HCT116 (cell line): Measurements from ENCODE around the gene BIVM. TPM values are rescaled to one million over a fixed set of nuclear protein-coding genes. Genes with fewer than 3 reads are reported as not detected.

Experiments
- ATAC-seq: fragments of 200-7000 bp; cut with Tn5 transposase; 2 replicates; pipeline ENCODE4 v1.9.1; 2020; ENCODE audit warnings: mild to moderate bottlenecking, moderate library complexity
- BruUV-seq: library from RNA; stranded (reverse); fragments of 400-500 nt; replicated peaks from 2 replicates; lab custom pipeline; 2021; lab: Mats Ljungman, UMichigan
- CTCF ChIA-PET: fragments of 300-600 bp; sonication (Branson Sonifier 250); formaldehyde crosslinking; loops from one replicate; lab custom pipeline; 2021; ENCODE audit warnings: antibody characterized with exemption; lab: Charles Lee
- POLR2A ChIA-PET: fragments of 300-600, 350-600 bp; sonication (Branson Sonifier 250); formaldehyde crosslinking; loops from one replicate; lab custom pipeline; 2021; ENCODE audit warnings: antibody characterized with exemption; lab: Charles Lee
- RAD21 ChIA-PET, 2 experiments: fragments of 300-600 bp; sonication (Branson Sonifier 250); formaldehyde crosslinking; loops; one replicate each; lab custom pipeline; 2023; ENCODE audit warnings: low total read pairs in 2 of 2; ENCODE audit not compliant: uncharacterized antibody in 2 of 2, unreplicated experiment in 2 of 2, low non-redundant PET in 1 of 2; lab: Charles Lee
- DNase-seq: peaks from one replicate; pipeline ENCODE4 v3.0.0-alpha.2; 2010; ENCODE audit warnings: low read depth, low spot score
- H2AFZ ChIP-seq: fragments of 200-600 bp; shearing (Covaris generic), sonication (generic); 2 replicates; pipeline ENCODE4 v1.6.1; 2017; ENCODE audit warnings: low read depth, mixed run types, mixed read lengths, antibody characterized with exemption, low read length; ENCODE audit not compliant: poor library complexity, severe bottlenecking
- H3K27ac ChIP-seq: 2 replicates; pipeline ENCODE4 v1.5.1; 2012; ENCODE audit warnings: low read depth, low read length
- H3K27me3 ChIP-seq: fragments of 200-600 bp; sonication (generic); 2 replicates; pipeline ENCODE4 v1.6.1; 2016; ENCODE audit warnings: mixed run types, low read length, mixed read lengths; ENCODE audit not compliant: insufficient read depth
- H3K36me3 ChIP-seq, 2 experiments: fragments of 200-500 bp in 1 of 2; fragments of 200-600 bp in 1 of 2; sonication (Bioruptor generic) in 1 of 2; sonication (generic) in 1 of 2; 2 replicates each; pipeline versions ENCODE4 v1.5.1 to v1.6.1; 2014 to 2016; ENCODE audit warnings: low read length in 2 of 2, inconsistent platforms in 1 of 2, mixed read lengths in 1 of 2, mixed run types in 1 of 2; ENCODE audit not compliant: insufficient read depth in 2 of 2, control insufficient read depth in 1 of 2
- H3K4me1 ChIP-seq, 2 experiments: fragments of 200-600 bp in 1 of 2; sonication (generic) in 1 of 2; 2 replicates each; pipeline versions ENCODE4 v1.5.1 to v1.6.1; 2012 to 2017; ENCODE audit warnings: low read length in 2 of 2, inconsistent platforms in 1 of 2, mild to moderate bottlenecking in 1 of 2, mixed read lengths in 1 of 2, mixed run types in 1 of 2, moderate library complexity in 1 of 2; ENCODE audit not compliant: insufficient read depth in 2 of 2, control insufficient read depth in 1 of 2
- H3K4me2 ChIP-seq: fragments of 200-600 bp; sonication (generic); 2 replicates; pipeline ENCODE4 v1.6.1; 2017; ENCODE audit warnings: mixed run types, low read length, mixed read lengths
- H3K4me3 ChIP-seq, 2 experiments: fragments of 200-600 bp in 1 of 2; sonication (generic) in 1 of 2; replicated peaks in 1 of 2; 2 replicates each; pipeline ENCODE4 v1.5.1; 2011 to 2016; ENCODE audit warnings: low read length in 2 of 2, control low read depth in 1 of 2, low read depth in 1 of 2, mild to moderate bottlenecking in 1 of 2, mixed read lengths in 1 of 2, mixed run types in 1 of 2
- H3K79me2 ChIP-seq: fragments of 200-600 bp; sonication (generic); 2 replicates; pipeline ENCODE4 v1.6.1; 2017; ENCODE audit warnings: mild to moderate bottlenecking, mixed run types, low read length, moderate library complexity, mixed read lengths; ENCODE audit not compliant: insufficient read depth
- H3K9ac ChIP-seq: fragments of 200-600 bp; sonication (generic); 2 replicates; pipeline ENCODE4 v1.6.1; 2016; ENCODE audit warnings: low read length, mixed read lengths
- H3K9me2 ChIP-seq: fragments of 200-600 bp; sonication (generic), shearing (Covaris generic); 2 replicates; pipeline ENCODE4 v1.6.1; 2017; ENCODE audit warnings: mixed run types, mild to moderate bottlenecking, moderate library complexity; ENCODE audit not compliant: insufficient read depth
- H3K9me3 ChIP-seq, 2 experiments: fragments of 200-500 bp in 1 of 2; fragments of 200-600 bp in 1 of 2; sonication (Bioruptor generic) in 1 of 2; sonication (generic) in 1 of 2; 2 replicates each; pipeline ENCODE4 v1.6.1; 2014 to 2017; ENCODE audit warnings: low read length in 2 of 2, mixed read lengths in 2 of 2, inconsistent platforms in 1 of 2, low read depth in 1 of 2, mild to moderate bottlenecking in 1 of 2, mixed run types in 1 of 2, moderate library complexity in 1 of 2; ENCODE audit not compliant: control insufficient read depth in 1 of 2, insufficient read depth in 1 of 2
- H4K20me1 ChIP-seq: fragments of 200-600 bp; sonication (generic), shearing (Covaris generic); 2 replicates; pipeline ENCODE4 v1.6.1; 2017; ENCODE audit warnings: mixed run types, mild to moderate bottlenecking, moderate library complexity; ENCODE audit not compliant: insufficient read depth
- CBX3 ChIP-seq: IDR thresholded peaks from 2 replicates; pipeline ENCODE4 v1.6.1; 2012; ENCODE audit warnings: low read depth
- CEBPB ChIP-seq: IDR thresholded peaks from 2 replicates; pipeline ENCODE4 v1.6.1; 2012; ENCODE audit warnings: low read depth
- EGR1 ChIP-seq: IDR thresholded peaks from 2 replicates; pipeline ENCODE4 v1.6.1; 2012; ENCODE audit warnings: low read depth
- EZH2 ChIP-seq: fragments of 200-600 bp; sonication (generic); IDR thresholded peaks from 2 replicates; pipeline ENCODE4 v1.6.1; 2017; ENCODE audit warnings: antibody characterized with exemption, mixed run types
- EZH2phosphoT487 ChIP-seq: fragments of 200-600 bp; IDR thresholded peaks from 2 replicates; pipeline ENCODE4 v1.6.1; 2018; ENCODE audit warnings: antibody characterized with exemption, borderline replicate concordance
- JUND ChIP-seq: IDR thresholded peaks from 2 replicates; pipeline ENCODE4 v1.6.1; 2012
- POLR2A ChIP-seq: IDR thresholded peaks from 2 replicates; pipeline ENCODE4 v1.7.0; 2011; ENCODE audit warnings: borderline replicate concordance; ENCODE audit not compliant: insufficient read depth, insufficient read length; ENCODE audit errors: extremely low read depth
- RAD21 ChIP-seq: IDR thresholded peaks from 2 replicates; pipeline ENCODE4 v1.6.1; 2012; ENCODE audit warnings: low read depth, mild to moderate bottlenecking
- SP1 ChIP-seq: IDR thresholded peaks from 2 replicates; pipeline ENCODE4 v1.6.1; 2012; ENCODE audit warnings: low read depth
- SRF ChIP-seq: IDR thresholded peaks from 2 replicates; pipeline ENCODE4 v1.6.1; 2012; ENCODE audit warnings: low read depth
- TCF7L2 ChIP-seq: IDR thresholded peaks from 2 replicates; pipeline ENCODE4 v1.7.0; 2011; ENCODE audit warnings: borderline replicate concordance, inconsistent platforms; ENCODE audit not compliant: insufficient read depth, insufficient read length; ENCODE audit errors: extremely low read depth
- YY1 ChIP-seq: IDR thresholded peaks from 2 replicates; pipeline ENCODE4 v1.6.1; 2011; ENCODE audit warnings: low read length, low read depth, moderate library complexity, mild to moderate bottlenecking; ENCODE audit not compliant: insufficient replicate concordance; ENCODE audit errors: extremely low read depth
- ZFX ChIP-seq: fragments of 450-650 bp; IDR thresholded peaks from 2 replicates; pipeline ENCODE4 v1.6.1; 2017
- ZNF274 ChIP-seq: fragments of 200-500 bp; sonication (Bioruptor generic); IDR thresholded peaks from 2 replicates; pipeline ENCODE4 v1.6.1; 2014; ENCODE audit warnings: mild to moderate bottlenecking, low read depth, low read length, inconsistent platforms
- intact Hi-C: fragments of 100-400 bp; cut with micrococcal nuclease; formaldehyde crosslinking; loops from 2 replicates; pipeline ENCODE4 v1.10.0; 2022
- total RNA-seq: library from RNA; stranded (reverse); gene quantifications from one replicate; pipeline ENCODE4 v1.2.1, GENCODE V29; 2021; ENCODE audit not compliant: unreplicated experiment
- TF ChIP-seq, protein P1 (sequence below): IDR thresholded peaks from 2 replicates; pipeline ENCODE4 v1.6.1; 2012
- TF ChIP-seq, protein P2 (sequence below): IDR thresholded peaks from 2 replicates; pipeline ENCODE4 v1.6.1; 2012; ENCODE audit warnings: low read depth

The BIVM gene
- total RNA-seq, 1 experiment from 2014 or later, result 11.3 TPM

DNA sequence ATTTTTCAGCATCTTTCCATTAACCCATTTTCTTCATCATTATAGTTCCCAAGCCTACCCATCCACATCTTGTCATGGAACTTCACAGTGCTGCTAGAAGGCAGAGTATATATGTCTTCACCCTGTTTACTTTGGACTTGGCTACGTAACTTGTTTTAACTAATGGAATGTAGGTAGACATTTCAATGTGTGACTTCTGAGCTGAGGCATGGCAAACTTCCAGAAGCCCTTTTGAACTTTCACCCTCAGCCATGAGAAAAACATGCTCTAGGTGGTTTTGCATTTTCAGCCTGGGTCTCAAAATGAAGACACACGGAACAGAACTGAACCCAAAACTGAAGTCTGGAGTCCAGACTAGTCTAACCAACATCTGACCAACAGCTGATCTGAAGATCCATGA is 28.5 kb upstream of the BIVM start:
- Histone ChIP-seq H3K36me3 (peaks cover 3 to 6% of the 10 kb centered on the region in 2 experiments; a peak in 1 of 4 replicates), H4K20me1 (no peaks in the 10 kb centered on the region), H3K9me2 (no peaks in the 10 kb centered on the region), H3K79me2 (peaks cover 24% of the 10 kb centered on the region), H3K27me3 (no peaks in the 10 kb centered on the region), H3K4me1 (peaks cover 0 to 25% of the 10 kb centered on the region in 2 experiments; a peak in 2 of 4 replicates), H3K27ac (no peak overlapping the region), H3K4me3 (no peak overlapping the region), H2AFZ (no peak overlapping the region), H3K9me3 (no peaks in the 10 kb centered on the region), H3K4me2 (no peak overlapping the region), H3K9ac (no peak overlapping the region)
- ChIA-PET POLR2A (no interaction called here), RAD21 (no interaction called here), CTCF (interaction anchor here (2.4 kb wide), 1 partner anchor 46 kb away, joined by 7 read pairs; no protein-coding TSS in a partner anchor)
- ATAC-seq, result no peak
- intact Hi-C loops, result no loop called here
- no peak for DNase-seq
- BruUV-seq, result no TSS peak
- TF ChIP-seq RAD21 (no peak), CBX3 (no peak), ZNF274 (no peak), EGR1 (no peak), JUND (no peak), SP1 (no peak), YY1 (no peak), CEBPB (no peak), EZH2phosphoT487 (no peak), EZH2 (no peak), SRF (no peak), ZFX (no peak), POLR2A (no peak), TCF7L2 (no peak)
- TF ChIP-seq, protein P1, sequence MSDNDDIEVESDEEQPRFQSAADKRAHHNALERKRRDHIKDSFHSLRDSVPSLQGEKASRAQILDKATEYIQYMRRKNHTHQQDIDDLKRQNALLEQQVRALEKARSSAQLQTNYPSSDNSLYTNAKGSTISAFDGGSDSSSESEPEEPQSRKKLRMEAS, result no peak
- TF ChIP-seq, protein P2, sequence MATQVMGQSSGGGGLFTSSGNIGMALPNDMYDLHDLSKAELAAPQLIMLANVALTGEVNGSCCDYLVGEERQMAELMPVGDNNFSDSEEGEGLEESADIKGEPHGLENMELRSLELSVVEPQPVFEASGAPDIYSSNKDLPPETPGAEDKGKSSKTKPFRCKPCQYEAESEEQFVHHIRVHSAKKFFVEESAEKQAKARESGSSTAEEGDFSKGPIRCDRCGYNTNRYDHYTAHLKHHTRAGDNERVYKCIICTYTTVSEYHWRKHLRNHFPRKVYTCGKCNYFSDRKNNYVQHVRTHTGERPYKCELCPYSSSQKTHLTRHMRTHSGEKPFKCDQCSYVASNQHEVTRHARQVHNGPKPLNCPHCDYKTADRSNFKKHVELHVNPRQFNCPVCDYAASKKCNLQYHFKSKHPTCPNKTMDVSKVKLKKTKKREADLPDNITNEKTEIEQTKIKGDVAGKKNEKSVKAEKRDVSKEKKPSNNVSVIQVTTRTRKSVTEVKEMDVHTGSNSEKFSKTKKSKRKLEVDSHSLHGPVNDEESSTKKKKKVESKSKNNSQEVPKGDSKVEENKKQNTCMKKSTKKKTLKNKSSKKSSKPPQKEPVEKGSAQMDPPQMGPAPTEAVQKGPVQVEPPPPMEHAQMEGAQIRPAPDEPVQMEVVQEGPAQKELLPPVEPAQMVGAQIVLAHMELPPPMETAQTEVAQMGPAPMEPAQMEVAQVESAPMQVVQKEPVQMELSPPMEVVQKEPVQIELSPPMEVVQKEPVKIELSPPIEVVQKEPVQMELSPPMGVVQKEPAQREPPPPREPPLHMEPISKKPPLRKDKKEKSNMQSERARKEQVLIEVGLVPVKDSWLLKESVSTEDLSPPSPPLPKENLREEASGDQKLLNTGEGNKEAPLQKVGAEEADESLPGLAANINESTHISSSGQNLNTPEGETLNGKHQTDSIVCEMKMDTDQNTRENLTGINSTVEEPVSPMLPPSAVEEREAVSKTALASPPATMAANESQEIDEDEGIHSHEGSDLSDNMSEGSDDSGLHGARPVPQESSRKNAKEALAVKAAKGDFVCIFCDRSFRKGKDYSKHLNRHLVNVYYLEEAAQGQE, result no peak
